H9 (cell line): ENCODE data around the gene FKBP11. TPM values are rescaled to one million over a fixed set of nuclear protein-coding genes. Genes with fewer than 3 reads are reported as not detected.

Source experiments
- DNase-seq: peaks from one replicate; pipeline ENCODE4 v3.0.0-alpha.2; 2017
- H2AFZ ChIP-seq: one replicate; pipeline ENCODE4 v1.6.1; 2013; ENCODE audit warnings: mild to moderate bottlenecking, low read length, control low read depth, moderate library complexity
- H2AK5ac ChIP-seq: 2 replicates; pipeline ENCODE4 v1.6.1; 2013; ENCODE audit warnings: low read length, control low read depth, mixed read lengths; ENCODE audit not compliant: insufficient read length
- H2BK120ac ChIP-seq: one replicate; pipeline ENCODE4 v1.6.1; 2013; ENCODE audit warnings: low read depth, mild to moderate bottlenecking, low read length, control low read depth, inconsistent platforms; ENCODE audit not compliant: poor library complexity, severe bottlenecking
- H2BK12ac ChIP-seq: 2 replicates; pipeline ENCODE4 v1.6.1; 2013; ENCODE audit warnings: low read length, control low read depth, mixed read lengths, low read depth; ENCODE audit not compliant: insufficient read length
- H2BK15ac ChIP-seq: 2 replicates; pipeline ENCODE4 v1.6.1; 2013; ENCODE audit warnings: low read depth, low read length, control low read depth
- H2BK20ac ChIP-seq: one replicate; pipeline ENCODE4 v1.6.1; 2013; ENCODE audit warnings: low read depth, mild to moderate bottlenecking, low read length, control low read depth, inconsistent platforms; ENCODE audit not compliant: poor library complexity, severe bottlenecking
- H2BK5ac ChIP-seq: 2 replicates; pipeline ENCODE4 v1.6.1; 2013; ENCODE audit warnings: low read length, control low read depth, mixed read lengths; ENCODE audit not compliant: insufficient read length
- H3K14ac ChIP-seq: 2 replicates; pipeline ENCODE4 v1.6.1; 2013; ENCODE audit warnings: low read length, control low read depth; ENCODE audit not compliant: insufficient read depth
- H3K18ac ChIP-seq: 2 replicates; pipeline ENCODE4 v1.6.1; 2013; ENCODE audit warnings: low read depth, mild to moderate bottlenecking, mixed read lengths, low read length, control low read depth; ENCODE audit not compliant: insufficient read length
- H3K23ac ChIP-seq: 2 replicates; pipeline ENCODE4 v1.6.1; 2013; ENCODE audit warnings: low read length, control low read depth, mixed read lengths, low read depth; ENCODE audit not compliant: insufficient read length
- H3K23me2 ChIP-seq: 2 replicates; pipeline ENCODE4 v1.6.1; 2013; ENCODE audit warnings: low read depth, mild to moderate bottlenecking, mixed read lengths, low read length, control low read depth; ENCODE audit not compliant: insufficient read length, poor library complexity, severe bottlenecking
- H3K27ac ChIP-seq: 2 replicates; pipeline ENCODE4 v1.5.1; 2013; ENCODE audit warnings: low read length, control low read depth, mixed read lengths, low read depth; ENCODE audit not compliant: insufficient read length
- H3K27me3 ChIP-seq: 2 replicates; pipeline ENCODE4 v1.6.1; 2013; ENCODE audit warnings: low read length, control low read depth, inconsistent platforms; ENCODE audit not compliant: insufficient read depth
- H3K4ac ChIP-seq: 2 replicates; pipeline ENCODE4 v1.6.1; 2013; ENCODE audit warnings: low read depth, mild to moderate bottlenecking, control low read depth, inconsistent platforms, low read length, moderate library complexity
- H3K4me1 ChIP-seq: 2 replicates; pipeline ENCODE4 v1.6.1; 2013; ENCODE audit warnings: low read length, control low read depth, inconsistent platforms; ENCODE audit not compliant: insufficient read depth
- H3K4me2 ChIP-seq: 2 replicates; pipeline ENCODE4 v1.6.1; 2013; ENCODE audit warnings: low read length, control low read depth, mixed read lengths; ENCODE audit not compliant: insufficient read length, insufficient read depth
- H3K56ac ChIP-seq: 2 replicates; pipeline ENCODE4 v1.6.1; 2013; ENCODE audit warnings: low read depth, mild to moderate bottlenecking, mixed read lengths, low read length, control low read depth; ENCODE audit not compliant: insufficient read length
- H3K79me1 ChIP-seq: 2 replicates; pipeline ENCODE4 v1.6.1; 2013; ENCODE audit warnings: low read depth, mild to moderate bottlenecking, moderate library complexity, low read length, control low read depth, inconsistent platforms; ENCODE audit not compliant: insufficient read depth, poor library complexity, severe bottlenecking
- H3K79me2 ChIP-seq: 2 replicates; pipeline ENCODE4 v1.6.1; 2013; ENCODE audit warnings: low read length, control low read depth, inconsistent platforms; ENCODE audit not compliant: insufficient read depth
- H3K9ac ChIP-seq: 2 replicates; pipeline ENCODE4 v1.6.1; 2013; ENCODE audit warnings: low read length, control low read depth, mixed read lengths; ENCODE audit not compliant: insufficient read length; ENCODE audit errors: extremely low read depth
- H3K9me3 ChIP-seq: one replicate; pipeline ENCODE4 v1.6.1; 2013; ENCODE audit warnings: low read depth, low read length, inconsistent platforms; ENCODE audit not compliant: control insufficient read depth
- H3T11ph ChIP-seq: one replicate; pipeline ENCODE4 v1.6.1; 2013; ENCODE audit warnings: mild to moderate bottlenecking, low read length, control low read depth, inconsistent platforms
- H4K20me1 ChIP-seq: one replicate; pipeline ENCODE4 v1.6.1; 2013; ENCODE audit not compliant: control insufficient read depth, insufficient read length, insufficient read depth
- H4K5ac ChIP-seq: 2 replicates; pipeline ENCODE4 v1.6.1; 2013; ENCODE audit warnings: low read depth, mild to moderate bottlenecking, mixed read lengths, low read length, control low read depth; ENCODE audit not compliant: insufficient read length
- H4K8ac ChIP-seq: replicated peaks from 2 replicates; pipeline ENCODE4 v1.6.1; 2013; ENCODE audit warnings: low read length, control low read depth, mixed read lengths, low read depth; ENCODE audit not compliant: insufficient read length
- H4K91ac ChIP-seq: 2 replicates; pipeline ENCODE4 v1.6.1; 2013; ENCODE audit warnings: low read depth, mild to moderate bottlenecking, moderate library complexity, mixed read lengths, low read length, control low read depth; ENCODE audit not compliant: insufficient read length
- H3K27ac Mint-ChIP-seq, 3 experiments: 2 replicates in 2 of 3; 3 replicates in 1 of 3; pipeline ENCODE4 v1.8.0; 2020 to 2021; ENCODE audit warnings: mixed read lengths in 3 of 3, mild to moderate bottlenecking in 1 of 3, moderate library complexity in 1 of 3
- H3K27me3 Mint-ChIP-seq: 2 replicates; pipeline ENCODE4 v1.8.0; 2021; ENCODE audit warnings: low read depth, mild to moderate bottlenecking, moderate library complexity, mixed read lengths
- H3K36me3 Mint-ChIP-seq, 3 experiments: 2 replicates in 2 of 3; 3 replicates in 1 of 3; pipeline ENCODE4 v1.8.0; 2020 to 2021; ENCODE audit warnings: low read depth in 3 of 3, mixed read lengths in 3 of 3; ENCODE audit not compliant: insufficient read depth in 1 of 3
- H3K4me1 Mint-ChIP-seq, 2 experiments: 2 replicates each; pipeline ENCODE4 v1.8.0; 2020; ENCODE audit warnings: mixed read lengths in 2 of 2
- H3K4me3 Mint-ChIP-seq, 2 experiments: 2 replicates in 1 of 2; 3 replicates in 1 of 2; pipeline ENCODE4 v1.8.0; 2020 to 2021; ENCODE audit warnings: mild to moderate bottlenecking in 2 of 2, mixed read lengths in 2 of 2, moderate library complexity in 1 of 2
- H3K9me3 Mint-ChIP-seq, 2 experiments: 2 replicates in 1 of 2; 3 replicates in 1 of 2; pipeline ENCODE4 v1.8.0; 2020; ENCODE audit warnings: mild to moderate bottlenecking in 2 of 2, mixed read lengths in 2 of 2, moderate library complexity in 1 of 2
- WGBS: extraction: QIAGEN DNeasy Blood & Tissue Kit; methylation state at CpG from one replicate; pipeline ENCODE4 v1.1.7; 2013; ENCODE audit warnings: missing lambda C conversion rate, low lambda C conversion rate, mixed read lengths; ENCODE audit not compliant: insufficient read length; ENCODE audit errors: extremely low coverage; 5-methylcytosine and 5-hydroxymethylcytosine counted together
- total RNA-seq: library from RNA; stranded (reverse); gene quantifications from 2 replicates; pipeline ENCODE4 v1.2.1, GENCODE V29; 2021
- TF ChIP-seq, protein P1 (sequence below): fragments of 200-600 bp; sonication (generic); conservative IDR thresholded peaks from 3 replicates; pipeline ENCODE4 v1.8.0; 2021; ENCODE audit warnings: antibody characterized with exemption, mild to moderate bottlenecking

The FKBP11 gene
- total RNA-seq, 1 experiment from 2014 or later = 40.8 TPM

DNA sequence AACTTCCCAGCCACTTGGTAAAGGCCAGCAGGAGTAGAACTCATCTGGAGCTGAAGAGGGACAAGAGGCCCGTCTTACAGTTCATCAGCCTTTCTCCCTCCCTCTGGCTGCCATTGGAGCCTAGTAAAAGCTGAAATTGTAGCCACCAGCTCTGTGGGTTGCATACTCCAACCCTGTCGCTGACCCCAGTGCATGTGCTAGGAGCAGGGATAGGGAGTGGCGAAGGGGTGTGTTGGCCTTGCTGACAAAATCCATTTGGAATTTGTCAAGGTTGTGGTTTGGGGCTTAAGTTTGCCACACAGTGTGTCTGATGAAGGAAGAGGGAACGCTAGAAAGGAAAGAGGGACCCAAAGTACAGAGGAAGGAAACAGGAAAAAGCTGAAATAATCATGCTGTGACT lies 36.0 kb upstream of the FKBP11 start:
- Histone ChIP-seq H2BK15ac (no peak overlapping the region), H3K4ac (no peak overlapping the region), H2BK5ac (no peak overlapping the region), H3K4me2 (no peak overlapping the region), H4K20me1 (no peaks in the 10 kb centered on the region), H2AK5ac (no peak overlapping the region), H3K79me1 (no peaks in the 10 kb centered on the region), H3K56ac (no peak overlapping the region), H3K9me3 (no peaks in the 10 kb centered on the region), H3K9ac (no peak overlapping the region), H3K23me2 (peaks cover 5% of the 10 kb centered on the region), H4K5ac (no peak overlapping the region), H2BK12ac (no peak overlapping the region), H3K18ac (no peak overlapping the region), H4K91ac (no peak overlapping the region), H3K27me3 (no peaks in the 10 kb centered on the region; the same call in 1 of the 2 replicates), H3K4me1 (peaks cover 9% of the 10 kb centered on the region; the same call in 1 of the 2 replicates), H2AFZ (no peak overlapping the region), H3K27ac (no peak overlapping the region), H2BK120ac (no peak overlapping the region), H3K14ac (no peak overlapping the region), H2BK20ac (no peak overlapping the region), H3K79me2 (no peaks in the 10 kb centered on the region), H3T11ph (no peak overlapping the region), H3K23ac (no peak overlapping the region), H4K8ac (no peak overlapping the region)
- peaks cover 9% of the 10 kb centered on the region for H3K27me3 Mint-ChIP-seq
- H3K36me3 Mint-ChIP-seq = peaks cover 0 to 2% (median 0%) of the 10 kb centered on the region in 3 experiments; a peak in 2 of 7 replicates
- peak overlapping the region in 1 of 3 experiments; percentile 84; a peak in 1 of 7 replicates for H3K27ac Mint-ChIP-seq
- peaks cover 28 to 31% of the 10 kb centered on the region in 2 experiments for H3K4me1 Mint-ChIP-seq
- no peak for DNase-seq
- no peaks in the 10 kb centered on the region; a peak in 1 of 5 replicates for H3K9me3 Mint-ChIP-seq
- H3K4me3 Mint-ChIP-seq = no peak overlapping the region
- no CpG with 5 or more reads among the region's 4 CpGs for WGBS
- TF ChIP-seq, protein P1, sequence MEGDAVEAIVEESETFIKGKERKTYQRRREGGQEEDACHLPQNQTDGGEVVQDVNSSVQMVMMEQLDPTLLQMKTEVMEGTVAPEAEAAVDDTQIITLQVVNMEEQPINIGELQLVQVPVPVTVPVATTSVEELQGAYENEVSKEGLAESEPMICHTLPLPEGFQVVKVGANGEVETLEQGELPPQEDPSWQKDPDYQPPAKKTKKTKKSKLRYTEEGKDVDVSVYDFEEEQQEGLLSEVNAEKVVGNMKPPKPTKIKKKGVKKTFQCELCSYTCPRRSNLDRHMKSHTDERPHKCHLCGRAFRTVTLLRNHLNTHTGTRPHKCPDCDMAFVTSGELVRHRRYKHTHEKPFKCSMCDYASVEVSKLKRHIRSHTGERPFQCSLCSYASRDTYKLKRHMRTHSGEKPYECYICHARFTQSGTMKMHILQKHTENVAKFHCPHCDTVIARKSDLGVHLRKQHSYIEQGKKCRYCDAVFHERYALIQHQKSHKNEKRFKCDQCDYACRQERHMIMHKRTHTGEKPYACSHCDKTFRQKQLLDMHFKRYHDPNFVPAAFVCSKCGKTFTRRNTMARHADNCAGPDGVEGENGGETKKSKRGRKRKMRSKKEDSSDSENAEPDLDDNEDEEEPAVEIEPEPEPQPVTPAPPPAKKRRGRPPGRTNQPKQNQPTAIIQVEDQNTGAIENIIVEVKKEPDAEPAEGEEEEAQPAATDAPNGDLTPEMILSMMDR = no peak
